Measurements from ENCODE around the gene XRN1.
"Not testable (repeated sequence)": the region's sequence is repeated elsewhere in the genome, so short reads cannot be mapped to it uniquely, and the experiment has no call there.

XRN1 gene

DNA sequence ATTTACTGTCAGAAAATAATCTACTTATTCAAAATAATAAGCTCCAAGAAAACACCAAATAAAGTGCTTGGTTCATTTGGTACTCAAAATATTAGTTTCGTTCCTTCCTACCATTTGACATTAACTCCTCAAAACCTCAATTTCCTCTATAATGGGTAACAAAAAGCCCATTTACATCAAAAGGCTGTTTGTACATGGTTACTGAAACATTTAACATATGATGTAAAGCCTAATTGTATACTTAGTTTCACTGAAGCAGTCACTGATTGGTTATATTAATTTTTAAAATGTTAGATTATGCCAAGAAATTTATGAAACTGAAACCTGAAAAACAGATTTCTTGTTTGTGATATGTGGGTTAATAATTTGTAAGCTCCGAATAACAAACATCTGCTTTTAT lies 14.7 kb downstream of the XRN1 start:
- DNase-seq: no peak

DNA sequence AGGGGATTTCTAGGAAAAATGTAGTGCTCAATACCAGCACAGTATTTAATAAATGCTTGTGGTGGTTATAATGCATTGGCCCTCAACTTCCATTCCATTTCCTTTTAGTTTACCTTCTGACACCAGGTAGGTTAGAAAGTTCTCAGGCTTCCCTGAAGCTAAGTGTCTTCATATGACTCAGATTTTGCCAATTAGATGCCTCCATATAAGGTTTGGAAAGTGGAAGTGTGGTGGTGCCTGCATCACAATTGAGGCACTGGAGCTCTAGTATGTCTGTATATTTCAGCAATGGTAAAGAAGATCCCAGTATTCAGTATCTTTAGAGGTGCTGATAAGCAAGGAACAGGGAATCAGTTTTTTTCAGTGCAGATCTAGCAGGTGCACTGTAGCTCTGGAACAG lies 18.3 kb downstream of the XRN1 start:
- no peak for DNase-seq

DNA sequence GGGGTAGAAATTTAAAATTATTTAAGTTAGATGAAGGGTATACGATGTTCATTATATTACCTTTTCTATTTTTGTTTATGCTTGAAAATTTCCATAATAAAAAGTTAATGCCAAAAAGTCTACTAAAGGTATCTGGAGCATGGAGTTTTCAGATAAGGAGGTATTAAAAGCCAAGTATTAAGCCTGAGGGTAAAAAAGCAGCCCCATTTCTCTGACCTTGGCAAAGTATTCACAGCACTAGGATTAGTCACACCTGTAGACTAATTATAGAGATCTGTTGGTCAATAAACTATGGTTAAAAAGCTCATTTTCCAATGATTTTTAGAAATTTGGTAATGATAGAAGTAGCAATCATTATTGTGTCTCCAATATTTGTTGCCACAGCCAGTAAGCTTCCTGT lies 23.1 kb downstream of the XRN1 start:
- DNase-seq: no peak

DNA sequence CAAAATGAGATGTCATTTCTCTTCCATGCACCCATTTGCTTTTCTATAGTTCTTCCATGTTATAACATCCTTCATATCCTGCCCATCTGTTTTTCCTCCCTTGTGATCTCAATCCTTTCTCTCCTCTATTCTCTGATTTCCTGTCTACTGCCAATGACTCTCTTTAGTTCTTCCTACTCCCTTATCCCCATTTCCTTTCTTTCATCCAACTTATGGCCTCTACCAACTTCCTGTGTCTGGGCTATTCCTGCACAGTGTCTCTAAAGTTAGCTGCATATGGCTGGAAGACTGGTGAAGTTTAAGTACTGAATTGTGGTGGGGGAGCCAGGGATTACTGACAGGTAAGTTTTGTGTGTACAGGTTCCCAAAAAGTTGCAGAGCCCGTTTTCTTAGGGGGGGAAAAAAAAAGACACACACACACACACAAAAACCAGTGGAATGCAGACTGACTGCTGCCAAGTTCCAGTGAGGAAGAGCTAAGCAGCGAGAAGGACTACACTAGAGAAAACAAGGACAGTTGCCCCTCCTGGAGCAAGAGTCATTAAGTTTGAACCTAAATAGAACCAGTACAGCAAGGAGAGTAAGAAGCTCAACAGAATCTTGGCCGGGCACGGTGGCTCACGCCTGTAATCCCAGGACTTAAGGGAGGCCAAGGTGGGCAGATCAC lies 28.8 kb downstream of the XRN1 start:
- no peak for DNase-seq

DNA sequence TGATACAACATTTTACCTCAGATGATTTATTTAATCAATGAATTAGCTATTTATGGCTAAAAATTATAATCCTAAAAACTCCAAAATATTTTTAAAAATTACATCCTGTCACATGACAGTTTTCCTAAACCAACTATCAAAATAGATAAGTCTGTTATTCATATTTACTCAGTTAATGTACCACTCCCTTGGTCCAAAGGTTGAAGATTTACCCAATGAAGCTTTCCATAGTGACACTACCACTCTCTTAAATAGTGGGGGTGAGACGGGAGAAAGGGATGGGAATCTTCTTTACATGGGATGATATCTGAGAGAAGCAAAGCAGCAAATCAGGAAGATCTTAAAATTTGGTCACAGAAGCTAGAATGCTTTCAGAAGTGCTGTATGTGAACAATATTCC lies 30.5 kb downstream of the XRN1 start:
- DNase-seq: no peak

DNA sequence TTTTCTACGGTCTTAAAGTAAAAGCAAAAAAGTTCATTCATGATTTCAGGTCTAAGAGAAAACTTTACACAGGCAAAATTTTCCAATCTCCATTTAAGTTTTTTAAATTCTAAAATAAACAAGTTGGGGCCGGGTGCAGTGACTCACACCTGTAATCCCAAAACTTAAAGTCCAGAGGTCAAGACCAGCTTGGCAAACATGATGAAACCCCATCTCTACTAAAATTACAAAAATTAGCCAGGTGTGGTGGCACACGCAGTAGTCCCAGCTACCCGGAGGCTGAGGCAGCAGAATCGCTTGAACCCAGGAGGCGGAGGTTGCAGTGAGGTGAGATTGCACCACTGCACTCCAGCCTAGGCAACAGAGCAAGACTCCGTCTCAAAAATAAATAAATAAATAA lies 47.3 kb downstream of the XRN1 start:
- not testable (repeated sequence) for DNase-seq

DNA sequence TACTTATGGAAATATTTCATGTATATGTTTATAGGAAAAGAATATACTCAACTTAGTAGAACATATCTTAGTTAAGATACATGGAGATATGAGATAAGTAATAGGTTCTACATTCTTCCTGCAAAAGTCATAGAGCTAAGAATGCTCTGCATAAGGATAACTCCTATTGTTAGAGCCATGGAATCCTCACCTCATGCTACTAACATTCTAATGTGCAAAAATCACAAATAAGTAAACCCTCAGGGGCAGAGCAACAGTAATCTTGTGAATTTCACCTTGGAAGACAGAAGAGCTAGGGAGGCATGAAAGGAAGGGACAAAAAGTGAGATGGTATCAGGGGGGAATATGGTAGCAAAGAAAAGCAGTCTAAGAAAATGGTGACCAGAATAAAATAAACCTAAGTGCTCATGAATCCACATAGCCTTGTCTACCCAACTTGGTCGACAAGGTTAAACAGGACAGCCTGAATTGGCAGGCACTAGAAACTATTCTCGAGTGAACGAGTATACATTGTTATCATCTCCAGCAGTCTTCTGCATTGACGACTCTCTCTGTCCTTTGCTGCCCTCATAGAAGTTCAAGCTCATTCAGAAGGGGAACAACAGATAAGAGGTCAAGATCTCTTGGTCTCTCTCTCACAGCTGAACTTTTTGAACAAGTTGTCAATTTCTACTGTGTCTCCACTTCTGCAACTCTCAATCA lies 52.8 kb downstream of the XRN1 start:
- no peak for DNase-seq

DNA sequence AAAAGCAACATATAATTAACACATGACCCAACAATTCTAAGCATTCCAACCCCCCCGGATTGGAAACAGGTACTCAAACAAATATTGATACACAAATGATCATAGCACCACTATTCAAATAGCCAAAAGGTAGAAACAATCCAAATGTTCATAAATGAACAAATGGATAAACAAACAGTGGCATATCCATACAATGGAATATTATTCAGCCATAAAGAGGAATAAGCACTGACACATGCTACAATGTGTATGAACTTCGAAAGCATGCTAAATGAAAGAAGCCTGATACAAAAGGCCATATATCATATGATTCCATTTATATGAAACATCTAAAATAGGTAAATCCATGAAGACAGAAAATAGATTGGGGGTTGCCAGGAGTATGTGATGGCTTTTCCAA lies 62.8 kb downstream of the XRN1 start:
- DNase-seq: no peak

DNA sequence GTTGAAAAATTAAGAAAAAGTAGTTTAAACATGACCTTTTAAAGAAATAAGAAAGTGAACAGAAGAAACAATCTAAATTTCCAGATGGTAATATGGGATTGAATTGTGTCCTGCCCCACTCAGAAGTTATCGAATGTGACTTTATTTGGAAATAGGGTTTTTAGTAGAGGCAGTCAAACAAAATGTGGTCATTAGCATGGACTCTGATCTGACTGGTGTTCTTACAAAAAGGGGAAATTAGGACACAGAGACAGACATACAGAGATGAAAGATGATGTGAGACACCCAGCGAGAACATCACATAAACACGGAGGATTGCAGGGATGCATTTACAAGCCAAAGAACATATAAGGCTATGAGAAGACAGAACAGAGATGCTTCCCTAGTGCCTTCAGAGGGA lies 73.2 kb downstream of the XRN1 start:
- DNase-seq: no peak

DNA sequence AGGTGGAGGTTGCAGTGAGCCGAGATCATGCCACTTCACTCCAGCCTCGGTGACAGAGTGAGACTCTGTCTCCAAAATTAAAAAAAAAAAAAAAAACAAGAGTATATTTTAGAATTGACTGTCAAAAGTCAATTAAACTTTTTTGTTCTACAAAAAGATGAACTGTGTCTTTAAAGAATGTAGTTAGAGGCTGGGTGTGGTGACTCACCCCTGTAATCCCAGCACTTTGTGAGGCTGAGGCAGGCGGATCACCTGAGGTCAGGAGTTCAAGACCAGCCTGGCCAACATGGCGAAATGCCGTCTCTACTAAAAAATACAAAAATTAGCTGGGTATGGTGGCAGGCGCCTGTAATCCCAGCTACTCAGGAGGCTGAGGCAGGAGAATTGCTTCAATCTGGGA lies 78.3 kb downstream of the XRN1 start:
- DNase-seq: not testable (repeated sequence)

DNA sequence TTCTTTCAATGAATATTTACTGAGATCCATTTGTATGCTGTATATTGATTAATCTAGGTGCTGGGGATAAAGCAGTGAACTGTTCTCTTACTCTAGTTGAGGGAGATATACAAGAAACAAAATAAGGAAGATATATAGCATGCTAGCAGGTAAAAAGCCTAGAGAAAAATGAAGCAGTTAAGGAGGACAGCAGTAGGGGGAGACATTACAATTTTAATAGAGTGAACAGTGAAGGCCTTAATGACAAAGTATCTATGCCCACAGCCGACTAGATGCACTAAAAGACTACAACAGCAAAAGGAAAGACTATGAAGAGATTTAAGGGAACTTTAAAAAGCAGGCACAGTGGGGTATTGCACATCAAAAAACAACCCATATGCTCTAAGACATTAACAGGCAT lies 81.4 kb downstream of the XRN1 start:
- DNase-seq: no peak

DNA sequence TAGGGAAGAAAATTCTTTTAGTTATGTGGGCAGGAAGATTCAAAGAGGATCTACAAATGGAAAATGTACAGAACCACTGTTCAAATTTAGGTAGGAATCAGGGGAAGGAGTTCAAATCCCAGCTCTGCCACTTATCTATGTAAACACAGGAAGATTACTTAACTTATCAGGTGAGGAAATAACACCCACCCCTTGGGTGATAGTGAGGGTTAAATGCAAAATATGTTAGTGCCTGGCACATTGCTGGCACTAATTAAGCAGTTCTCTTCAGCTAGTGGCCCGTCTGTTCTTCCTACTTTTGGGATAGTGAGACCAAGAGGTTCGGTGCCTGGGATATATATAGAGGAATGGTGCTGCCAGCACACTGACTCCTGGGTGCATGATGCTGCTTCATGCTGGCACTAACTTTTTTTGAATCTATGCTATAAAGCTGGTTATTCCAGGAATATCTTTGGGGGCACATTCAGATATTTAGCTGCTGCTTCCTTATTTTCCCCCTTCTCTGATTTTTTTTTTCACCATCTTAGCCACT lies 83.8 kb downstream of the XRN1 start:
- no peak for DNase-seq

DNA sequence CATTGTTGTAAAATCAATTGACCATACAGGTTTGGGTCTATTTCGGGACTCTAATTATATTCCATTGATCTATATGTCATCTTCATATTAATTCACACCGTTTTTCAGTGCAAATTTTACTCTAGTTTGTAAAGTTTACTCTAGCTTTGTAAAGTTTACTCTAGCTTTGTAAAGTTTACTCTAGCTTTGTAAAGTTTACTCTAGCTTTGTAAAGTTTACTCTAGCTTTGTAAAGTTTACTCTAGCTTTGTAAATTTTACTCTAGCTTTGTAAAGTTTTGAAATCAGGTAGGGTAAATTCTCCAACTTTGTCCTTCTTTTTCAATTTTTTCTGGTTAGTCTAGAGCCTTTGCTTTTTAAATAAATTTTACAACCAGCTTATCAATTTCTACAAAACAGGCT lies 84.4 kb downstream of the XRN1 start:
- DNase-seq: not testable (repeated sequence)

DNA sequence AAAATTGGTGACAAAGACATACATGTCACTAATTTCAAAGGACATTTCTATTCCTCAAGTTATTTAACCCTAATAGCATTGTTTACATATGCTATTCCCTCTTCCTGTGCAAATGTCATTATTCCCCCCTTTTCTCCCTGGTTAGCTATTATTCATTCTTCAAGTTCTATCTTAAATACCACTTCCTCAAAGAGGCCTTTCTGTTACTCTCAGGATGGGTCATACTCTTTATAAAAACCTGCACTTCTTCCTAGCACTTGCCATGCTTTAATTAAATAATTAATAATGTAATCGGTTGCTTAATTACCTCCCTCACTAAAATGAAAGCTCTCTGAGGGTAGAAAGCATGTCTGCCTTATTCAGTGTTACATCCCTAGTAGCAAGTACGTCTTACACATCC lies 88.5 kb downstream of the XRN1 start:
- no peak for DNase-seq

DNA sequence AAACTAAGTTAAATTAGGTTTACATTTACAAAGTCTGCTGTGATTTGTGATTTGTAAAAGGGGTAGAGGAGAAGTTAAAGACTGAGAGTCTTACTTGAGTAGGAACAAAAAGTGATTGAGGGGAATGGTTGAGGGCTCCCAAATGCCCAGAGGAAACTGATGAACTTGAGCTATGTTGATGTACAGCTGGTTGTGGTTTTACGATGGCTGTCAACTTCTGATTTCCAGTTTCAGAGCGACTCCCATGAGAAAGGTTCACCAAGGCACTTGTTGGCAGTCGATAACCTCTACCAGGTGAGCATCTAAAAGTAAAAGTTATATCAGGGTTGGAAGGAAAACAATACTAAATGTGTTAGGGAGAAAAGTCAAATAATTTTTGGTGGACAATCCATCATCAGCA lies 91.0 kb downstream of the XRN1 start:
- no peak for DNase-seq

DNA sequence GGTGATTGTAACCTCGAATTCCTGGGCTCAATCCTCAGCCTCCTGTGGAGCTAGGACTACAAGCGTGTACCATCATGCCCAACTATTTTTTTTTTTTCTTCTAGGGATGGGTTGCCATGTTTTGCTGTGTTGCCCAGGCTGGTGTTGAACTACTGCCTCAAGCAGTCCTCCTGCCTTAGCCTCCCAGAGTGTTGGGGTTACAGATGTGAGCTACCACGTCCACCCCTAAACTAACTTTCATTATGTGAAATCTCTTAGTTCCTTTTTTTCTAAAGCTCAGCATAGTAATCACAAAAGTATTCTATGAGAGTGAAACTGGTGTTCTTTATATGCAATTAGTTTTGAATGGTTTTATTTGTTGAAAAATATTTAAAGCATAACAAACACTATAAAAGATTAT lies 92.1 kb downstream of the XRN1 start:
- DNase-seq: no peak

DNA sequence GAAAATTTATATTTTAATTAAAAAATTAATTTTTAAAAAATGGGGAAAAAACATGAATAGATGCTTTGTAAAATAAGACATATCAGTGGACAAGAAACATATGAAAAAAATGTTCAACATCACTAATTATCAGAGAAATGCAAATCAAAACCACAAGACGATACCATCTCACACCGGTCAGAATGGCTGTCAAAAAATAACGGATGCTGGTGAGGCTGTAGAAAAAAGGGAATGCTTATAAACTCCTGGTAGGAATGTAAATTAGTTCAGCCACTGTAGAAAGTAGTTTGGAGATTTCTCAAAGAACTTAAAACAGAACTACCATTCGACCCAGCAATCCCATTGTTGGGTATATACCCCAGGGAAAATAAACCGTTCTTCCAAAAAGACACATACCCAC lies 93.8 kb downstream of the XRN1 start:
- DNase-seq: no peak

DNA sequence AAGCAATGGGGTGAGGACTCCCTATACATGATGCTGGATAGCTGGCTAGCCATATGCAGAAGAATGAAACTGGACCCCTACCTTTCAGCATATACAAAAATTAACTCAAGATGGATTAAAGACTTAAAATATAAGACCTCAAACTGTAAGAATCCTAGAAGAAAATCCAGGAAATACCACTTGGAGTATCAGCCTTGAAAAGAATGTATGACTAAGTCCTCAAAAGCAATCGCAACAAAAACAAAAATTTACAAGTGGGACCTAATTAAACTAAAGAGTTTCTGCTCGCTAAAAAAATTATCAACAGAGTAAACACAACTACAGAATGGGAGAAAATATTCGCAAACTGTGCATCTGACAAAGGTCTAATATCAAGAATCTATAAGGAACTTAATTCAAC lies 94.3 kb downstream of the XRN1 start:
- DNase-seq: no peak

DNA sequence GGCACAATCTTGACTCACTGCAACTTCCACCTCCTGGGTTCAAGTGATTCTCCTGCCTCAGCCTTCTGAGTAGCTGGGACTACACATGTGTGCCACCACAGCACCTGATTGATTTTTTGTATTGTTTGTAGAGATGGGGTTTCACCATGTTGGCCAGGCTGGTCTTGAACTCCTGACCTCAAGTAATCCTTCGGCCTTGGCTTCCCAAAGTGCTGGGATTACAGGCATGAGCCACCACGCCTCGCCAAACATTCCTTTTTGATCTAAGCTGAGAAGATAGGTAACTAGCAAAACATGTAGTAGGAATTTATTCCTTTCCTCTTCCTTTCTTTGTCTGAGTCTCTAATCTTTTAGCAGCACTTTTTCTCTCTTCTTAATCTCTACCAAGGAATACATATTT lies 95.1 kb downstream of the XRN1 start:
- DNase-seq: not testable (repeated sequence)

DNA sequence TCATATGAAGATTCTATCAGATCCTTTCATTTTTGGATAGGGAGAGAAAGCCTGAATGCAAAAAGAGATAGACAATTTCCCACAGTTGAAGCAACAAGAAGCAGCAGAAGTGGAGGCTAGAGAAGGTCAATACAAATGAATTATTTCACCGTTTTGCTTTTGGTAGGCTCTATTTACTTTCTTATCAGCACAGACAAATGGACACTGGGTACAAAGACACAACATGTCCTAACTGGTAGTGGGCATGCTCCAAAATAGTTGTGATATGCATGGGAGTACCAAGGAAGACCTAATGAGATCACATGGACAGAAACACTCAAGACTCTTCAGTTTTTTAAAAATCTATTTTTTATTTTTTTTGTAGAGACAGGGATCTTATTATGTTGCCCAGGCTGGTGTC lies 99.4 kb downstream of the XRN1 start:
- no peak for DNase-seq

DNA sequence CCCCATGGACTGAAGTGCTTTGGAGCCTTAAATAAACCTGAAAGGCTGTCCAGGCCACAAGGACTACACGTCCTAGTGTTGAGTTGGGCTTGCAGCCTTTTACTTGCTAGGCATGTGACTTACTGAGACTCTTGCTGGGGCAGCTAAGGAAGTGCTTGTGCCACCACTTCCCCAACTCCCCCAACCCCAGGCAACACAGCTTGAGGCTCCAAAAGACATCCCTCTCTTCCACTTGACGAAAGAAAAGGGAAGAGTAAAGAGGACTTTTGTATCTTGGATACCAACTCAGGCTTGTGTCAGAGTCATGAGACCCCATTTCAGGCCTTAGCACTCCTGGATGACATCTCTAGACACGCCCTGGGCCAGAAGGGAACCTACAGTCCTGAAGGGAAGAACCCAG lies 109.8 kb downstream of the XRN1 start:
- DNase-seq: no peak

DNA sequence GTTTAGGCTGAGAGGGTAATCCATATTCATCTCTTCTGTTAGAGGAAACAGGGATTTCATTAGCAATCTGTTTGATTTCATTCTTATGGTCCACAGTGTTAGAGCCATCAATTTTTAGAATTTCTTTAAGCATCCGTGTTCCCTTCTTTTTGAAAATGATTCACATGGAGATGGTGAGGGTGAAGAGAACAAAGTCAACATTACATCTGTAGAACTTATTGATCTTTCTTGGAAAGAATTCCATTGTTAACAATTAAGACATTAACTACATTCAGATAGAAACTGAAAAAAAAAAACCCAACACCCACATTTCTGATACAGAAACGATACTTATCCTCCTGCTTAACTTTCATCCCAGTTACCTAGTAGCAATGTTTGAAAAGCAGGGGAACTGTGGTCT lies 115.4 kb downstream of the XRN1 start:
- DNase-seq: no peak

DNA sequence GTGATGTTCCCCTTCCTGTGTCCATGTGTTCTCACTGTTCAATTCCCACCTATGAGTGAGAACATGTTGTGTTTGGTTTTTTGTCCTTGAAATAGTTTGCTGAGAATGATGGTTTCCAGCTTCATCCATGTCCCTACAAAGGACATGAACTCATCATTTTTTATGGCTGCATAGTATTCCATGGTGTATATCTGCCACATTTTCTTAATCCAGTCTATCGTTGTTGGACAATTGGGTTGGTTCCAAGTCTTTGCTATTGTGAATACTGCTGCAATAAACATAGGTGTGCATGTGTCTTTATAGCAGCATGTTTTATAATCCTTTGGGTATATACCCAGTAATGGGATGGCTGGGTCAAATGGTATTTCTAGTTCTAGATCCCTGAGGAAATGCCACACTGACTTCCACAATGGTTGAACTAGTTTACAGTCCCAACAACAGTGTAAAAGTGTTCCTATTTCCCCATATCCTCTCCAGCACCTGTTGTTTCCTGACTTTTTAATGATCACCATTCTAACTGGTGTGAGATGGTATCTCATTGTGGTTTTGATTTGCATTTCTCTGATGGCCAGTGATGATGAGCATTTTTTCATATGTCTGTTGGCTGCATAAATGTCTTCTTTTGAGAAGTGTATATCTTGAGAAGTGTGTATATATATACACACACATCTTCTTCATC lies 123.4 kb downstream of the XRN1 start:
- not testable (repeated sequence) for DNase-seq

DNA sequence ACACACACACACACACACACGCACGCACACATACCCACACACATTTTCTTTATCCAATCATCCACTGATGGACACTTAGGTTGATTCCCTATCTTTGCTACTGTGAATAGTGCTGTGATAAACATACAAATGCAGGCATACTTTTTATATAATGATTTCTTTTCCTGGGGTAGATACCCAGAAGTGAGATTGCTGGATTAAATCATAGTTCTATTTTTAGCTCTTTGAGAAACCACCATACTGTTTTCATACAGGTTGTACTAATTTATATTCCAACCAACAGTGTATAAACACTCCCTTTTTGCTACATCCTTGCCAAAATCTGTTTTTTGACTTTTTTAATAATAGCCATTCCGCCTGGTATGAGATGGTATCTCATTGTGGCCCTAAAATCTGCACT lies 127.9 kb downstream of the XRN1 start:
- DNase-seq: no peak
